Epithelial cell of prostate (primary cell): Measurements from ENCODE around the gene SRP19.

Experiments used
- DNase-seq: peaks from one replicate; pipeline ENCODE4 v3.0.0-alpha.2; 2011; ENCODE audit warnings: low read depth, low spot score
- H3K27ac ChIP-seq: fragments of 450-650 bp; 2 replicates; pipeline ENCODE4 v1.5.1; 2017; ENCODE audit warnings: mild to moderate bottlenecking

Gene SRP19

GRCh38 chr5:112918136-112918535 lies 57.0 kb downstream of the SRP19 start:
- no peak for DNase-seq
- no peak overlapping the region for H3K27ac ChIP-seq

GRCh38 chr5:112918679-112919078 lies 57.6 kb downstream of the SRP19 start:
- no peak overlapping the region for H3K27ac ChIP-seq

More at GRCh38 chr5:112918679-112919078, 57.6 kb downstream of the SRP19 start:
- no peak for DNase-seq
